C4-2B (cell line): ENCODE measurements around the gene PVALEF.

Source experiments
- CTCF ChIP-seq: fragments of 450-650 bp; conservative IDR thresholded peaks from 2 replicates; pipeline ENCODE4 v1.5.1; 2017; ENCODE audit warnings: mild to moderate bottlenecking
- ZFX ChIP-seq: fragments of 450-650 bp; IDR thresholded peaks from 2 replicates; pipeline ENCODE4 v1.6.1; 2017

GRCh38 chr17:81131486-81132196 lies 33.7 kb upstream of the PVALEF start:
- TF ChIP-seq CTCF (no peak), ZFX (no peak)
